ENCODE data around the gene PSAT1. TPM values are rescaled to one million over a fixed set of nuclear protein-coding genes. Genes with fewer than 3 reads are reported as not detected.

PSAT1 gene
- total RNA-seq, 1 donor from 2014 or later = 66.5 TPM

DNA sequence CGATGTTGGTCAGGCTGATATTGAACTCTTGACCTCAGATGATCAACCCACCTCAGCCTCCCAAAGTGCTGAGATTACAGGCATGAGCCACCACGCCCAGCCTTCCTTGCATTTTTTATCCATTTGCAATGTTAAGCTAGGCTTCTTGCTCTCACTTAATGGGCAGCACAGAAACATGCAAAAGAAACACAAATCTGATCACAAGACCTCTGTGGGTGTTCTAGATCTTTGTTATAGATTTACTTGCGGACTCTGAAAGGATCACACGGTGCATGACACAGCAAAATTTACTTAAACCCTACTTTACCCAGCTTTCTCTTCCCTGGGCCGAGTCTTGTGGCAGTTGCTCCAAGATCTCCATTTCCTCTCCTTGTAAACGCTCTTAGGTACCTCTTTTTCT is 71.3 kb downstream of the PSAT1 start:
- no peak for ATAC-seq

DNA sequence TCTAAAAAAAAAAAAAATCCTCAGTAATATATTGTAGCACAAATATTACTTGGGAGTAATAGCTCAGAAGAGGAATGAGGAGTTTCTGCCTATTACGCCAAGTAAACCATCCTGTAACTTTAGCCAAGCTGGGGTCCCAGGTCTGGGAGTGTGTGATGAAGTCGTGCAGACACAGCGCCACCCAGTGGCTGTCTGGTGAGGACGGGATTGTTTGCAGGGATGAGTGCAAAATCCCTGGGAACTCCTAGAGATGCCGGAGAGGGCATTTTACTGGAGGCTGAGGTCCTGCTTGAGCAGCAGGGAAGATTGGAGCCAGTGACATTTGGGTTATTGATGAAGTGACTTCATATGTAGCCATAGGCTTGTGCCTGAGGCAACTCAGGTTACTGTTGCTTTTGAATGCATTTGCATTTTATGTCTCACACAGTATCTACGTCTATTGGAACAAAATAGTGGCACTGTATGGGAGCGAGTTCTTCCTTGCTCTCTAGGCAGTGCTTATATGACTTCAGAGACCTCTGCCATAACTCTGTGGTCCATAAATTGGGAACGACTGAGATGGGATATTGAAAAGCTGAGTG is 72.8 kb downstream of the PSAT1 start:
- ATAC-seq = peak; percentile 68

DNA sequence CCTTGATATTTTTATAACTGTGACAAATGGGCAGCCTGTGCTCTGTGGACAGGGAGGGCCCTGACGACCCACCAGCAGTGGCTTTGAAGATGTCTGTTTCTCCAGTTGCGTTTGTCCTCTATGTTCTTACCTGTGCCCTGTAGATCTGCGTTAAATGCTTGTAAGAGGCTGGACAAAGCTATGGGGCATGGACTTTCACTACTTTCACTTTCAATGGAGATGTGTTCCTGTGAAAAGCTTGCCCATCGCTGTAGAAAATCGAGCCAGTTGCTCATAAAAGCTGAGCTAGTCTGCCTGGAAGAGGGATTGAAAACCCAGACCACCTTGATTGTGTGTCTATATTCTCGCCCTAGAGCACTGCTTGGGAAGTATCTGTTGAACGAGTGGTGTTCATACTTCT is 74.1 kb downstream of the PSAT1 start:
- no peak for ATAC-seq

DNA sequence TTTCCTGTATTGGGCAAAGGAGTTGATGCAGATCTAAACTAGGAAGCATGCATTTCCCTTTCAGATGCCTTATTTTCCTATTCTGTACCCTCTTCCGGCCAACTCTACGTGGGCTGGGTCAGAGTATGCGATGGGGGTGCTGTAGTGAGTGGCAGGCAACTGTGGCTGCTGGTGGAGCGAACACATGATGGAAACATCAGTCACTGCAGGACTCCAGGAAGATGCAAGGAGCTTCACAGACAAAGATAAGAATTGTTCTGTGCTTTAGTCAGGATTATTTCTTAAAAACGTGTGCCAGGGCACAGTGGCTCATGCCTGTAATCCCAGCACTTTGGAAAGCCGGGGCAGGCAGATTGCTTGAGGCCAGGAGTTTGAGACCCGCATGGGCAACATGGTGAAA is 75.1 kb downstream of the PSAT1 start:
- no peak for ATAC-seq

Other genes starting within 250 kb of the PSAT1 start
- 11.8 TPM for gene CEP78, start 61.0 kb upstream of the PSAT1 start, total RNA-seq